Ureter (tissue), 1 donor: ENCODE results near the gene LEKR1. TPM values are rescaled to one million over a fixed set of nuclear protein-coding genes. Genes with fewer than 3 reads are reported as not detected.

Source experiments
- DNase-seq: peaks from one replicate; pipeline ENCODE4 v3.0.0-alpha.2; 2020; ENCODE audit warnings: low spot score
- total RNA-seq: library from RNA; stranded (reverse); gene quantifications from one replicate; pipeline ENCODE4 v1.2.4, GENCODE V29; 2023
- donor health status: DM: yes; HTN: yes; CAD: no.

LEKR1 gene
- total RNA-seq, 1 donor from 2014 or later = 3.5 TPM

DNA sequence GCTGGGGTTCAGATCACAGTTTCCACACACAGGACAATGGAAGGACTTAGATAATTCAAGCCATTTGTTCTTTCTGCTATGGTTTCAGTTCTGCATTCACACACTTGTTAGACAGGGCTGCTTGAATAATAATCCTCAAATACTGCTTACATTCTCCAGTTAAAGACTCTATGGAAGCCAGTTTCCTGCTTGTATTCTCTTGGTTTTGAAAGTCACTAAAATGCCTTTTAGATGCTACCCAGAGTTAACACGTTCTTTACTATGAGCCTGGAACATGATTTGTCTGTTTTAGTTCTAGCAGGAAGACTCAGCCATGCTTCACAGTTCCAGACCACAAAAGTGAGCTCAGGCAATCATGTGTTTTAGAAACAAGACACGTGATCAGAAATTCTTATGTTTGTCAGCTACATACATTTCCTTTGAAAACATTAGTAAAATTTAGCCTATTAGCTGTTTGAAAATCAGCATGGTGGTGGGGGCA is 152.4 kb downstream of the LEKR1 start:
- no peak for DNase-seq

DNA sequence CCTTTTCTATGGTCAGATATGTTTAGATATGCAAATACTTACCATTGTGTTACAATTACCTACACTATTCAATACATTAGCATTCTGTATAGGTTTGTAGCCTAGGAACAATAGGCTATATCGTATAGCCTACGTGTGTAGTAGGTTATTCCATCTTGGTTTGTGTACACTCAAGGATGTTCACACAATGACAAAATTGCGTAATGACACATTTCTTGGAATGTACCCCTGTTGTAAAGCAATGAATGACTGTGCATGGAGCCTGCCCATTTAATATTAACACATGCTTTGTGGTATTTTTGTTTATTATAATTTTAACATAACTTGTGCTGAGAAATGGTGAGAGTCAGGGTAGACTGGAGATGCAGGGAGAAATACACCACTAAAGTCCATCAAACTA is 154.9 kb downstream of the LEKR1 start:
- DNase-seq = no peak

DNA sequence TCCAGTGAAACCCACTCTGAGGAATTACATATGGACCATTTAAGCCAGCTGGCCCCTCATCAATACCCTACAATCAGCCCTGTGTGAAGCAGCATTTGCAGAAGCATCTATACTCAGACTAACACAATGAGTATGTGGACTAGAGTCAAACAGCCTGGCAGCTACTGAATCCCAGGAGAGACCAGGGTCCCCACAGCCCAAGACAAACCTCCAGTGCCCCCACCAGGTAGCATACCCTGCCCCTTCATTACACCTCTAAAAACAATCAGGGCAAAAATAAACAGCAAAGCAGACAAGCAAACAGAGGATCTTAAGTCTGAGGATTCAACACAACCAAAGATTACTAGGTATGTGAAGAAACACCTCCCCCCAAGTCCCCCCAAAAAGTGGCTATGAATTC is 157.4 kb downstream of the LEKR1 start:
- no peak for DNase-seq

DNA sequence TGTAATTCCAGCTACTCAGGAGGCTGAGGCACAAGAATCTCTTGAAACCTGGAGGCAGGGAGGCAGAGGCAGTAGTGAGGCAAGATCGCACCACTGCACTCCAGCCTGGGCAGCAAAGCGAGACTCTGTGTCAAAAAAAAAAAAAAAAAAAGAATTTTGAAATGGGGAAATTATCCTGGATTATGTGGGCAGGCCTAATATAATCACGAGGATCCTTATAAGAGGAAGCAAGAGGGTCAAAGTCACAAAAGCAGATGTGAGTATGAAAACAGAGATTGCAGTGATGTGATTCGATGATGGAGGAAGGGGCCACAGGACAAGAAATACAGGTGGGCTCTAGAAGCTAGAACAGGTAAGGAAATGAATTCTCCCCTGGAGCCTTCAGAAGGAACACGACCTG is 159.6 kb downstream of the LEKR1 start:
- no peak for DNase-seq

DNA sequence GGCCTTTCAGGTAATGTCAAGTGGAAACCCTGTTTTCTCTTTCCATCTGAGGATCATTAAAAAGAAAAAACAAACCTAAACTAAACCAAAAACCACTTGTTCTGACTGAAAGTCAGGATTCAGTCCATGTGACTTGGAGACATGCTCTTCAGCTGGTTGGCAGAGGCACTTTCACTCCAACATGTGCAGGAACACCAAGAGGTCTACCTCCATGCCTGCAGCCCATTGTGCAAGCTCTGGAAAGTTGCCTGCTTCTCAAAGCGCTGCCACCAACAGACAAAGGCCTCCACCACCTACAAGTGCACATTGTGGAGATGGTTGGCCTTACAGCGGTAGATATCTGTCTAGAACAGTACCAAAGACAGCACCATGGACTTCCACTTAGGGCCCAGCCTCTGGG is 161.8 kb downstream of the LEKR1 start:
- DNase-seq = no peak

DNA sequence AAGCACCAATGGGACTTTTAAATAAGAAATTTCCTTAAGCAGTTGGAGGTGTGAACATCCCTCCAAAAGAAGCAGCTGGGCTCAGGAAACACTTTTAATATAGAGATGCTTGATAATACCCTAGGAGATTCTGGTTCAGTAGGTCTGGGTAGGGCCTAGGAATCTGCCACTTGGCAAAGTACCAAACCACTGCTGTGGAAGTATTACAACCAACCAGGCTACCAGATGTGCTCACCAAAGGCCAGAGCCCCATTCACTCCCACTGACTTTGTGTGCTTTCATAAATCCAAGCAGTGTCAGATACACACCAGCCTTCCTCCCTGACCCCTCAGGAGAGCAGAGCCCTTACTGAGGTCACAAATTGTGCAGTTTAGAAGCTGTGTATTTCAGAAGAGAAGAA is 171.2 kb downstream of the LEKR1 start:
- no peak for DNase-seq

DNA sequence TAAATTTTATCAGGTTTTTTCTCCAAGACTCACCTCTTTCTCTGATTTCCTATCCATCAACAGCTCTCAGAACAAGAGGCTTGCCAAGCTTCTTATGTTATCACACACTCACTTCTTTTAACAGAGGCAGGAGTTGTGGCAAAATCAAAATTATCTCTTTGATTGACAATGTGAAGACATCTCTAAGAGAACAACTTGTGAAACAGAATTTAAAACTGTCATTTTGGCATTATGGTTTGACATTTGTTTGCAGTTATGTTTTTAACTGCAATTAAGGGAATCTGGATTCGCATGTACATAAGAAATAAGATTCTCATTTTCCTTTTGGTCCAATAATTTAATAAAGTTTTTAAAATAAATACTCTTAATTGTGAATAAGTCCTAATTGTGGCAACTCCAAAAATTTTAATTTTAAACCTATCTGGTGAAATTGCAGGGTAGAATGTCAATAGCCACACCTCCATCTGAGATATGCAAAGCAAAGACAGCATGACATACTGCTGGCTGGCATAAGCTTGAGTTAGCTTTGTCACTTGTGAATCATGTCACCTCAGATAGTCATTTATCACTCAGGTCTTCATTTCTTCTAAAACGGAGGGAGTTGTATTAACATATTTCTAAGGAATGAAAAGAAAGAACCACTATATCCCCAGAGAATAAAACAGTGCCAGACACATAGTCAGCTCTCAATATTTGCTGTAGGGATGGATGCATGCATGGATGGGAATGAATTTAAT is 175.2 kb downstream of the LEKR1 start:
- DNase-seq = no peak

DNA sequence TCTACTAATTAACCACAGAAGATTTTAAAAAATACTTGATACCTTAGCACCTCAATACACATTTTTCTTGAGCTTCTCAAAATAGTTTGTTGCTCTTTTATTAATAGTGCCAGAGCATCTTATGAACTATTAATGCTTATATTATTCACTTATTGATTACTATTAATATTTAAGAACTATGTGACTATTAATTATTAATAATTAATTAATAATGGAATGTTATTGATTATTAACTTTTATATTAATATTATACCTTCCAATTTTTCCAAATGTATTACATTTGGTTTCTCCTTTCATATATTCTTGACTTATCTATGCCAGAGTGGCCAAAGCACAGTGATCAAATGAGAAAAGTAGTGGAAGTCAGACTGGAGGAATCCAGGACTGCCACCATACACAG is 195.5 kb downstream of the LEKR1 start:
- DNase-seq = no peak

DNA sequence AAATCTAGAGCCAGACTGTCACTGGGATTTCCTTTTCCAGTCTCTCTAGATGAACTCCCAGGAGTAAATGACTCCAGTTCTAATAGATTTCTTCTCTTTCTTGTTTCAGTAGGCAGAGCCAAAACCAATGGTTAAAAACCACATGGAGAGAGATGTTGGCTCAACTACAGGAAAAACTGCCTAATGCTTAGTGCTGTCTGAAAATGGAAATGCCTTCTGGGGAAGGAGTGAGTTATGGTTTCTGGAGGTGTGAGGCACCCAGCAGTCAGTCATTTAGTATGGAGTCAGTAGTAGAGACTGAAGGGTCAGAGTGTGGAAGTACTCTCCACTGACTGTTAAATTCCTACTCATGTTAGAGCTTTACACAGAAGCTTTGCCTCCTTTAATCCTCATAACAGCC is 197.1 kb downstream of the LEKR1 start:
- no peak for DNase-seq

DNA sequence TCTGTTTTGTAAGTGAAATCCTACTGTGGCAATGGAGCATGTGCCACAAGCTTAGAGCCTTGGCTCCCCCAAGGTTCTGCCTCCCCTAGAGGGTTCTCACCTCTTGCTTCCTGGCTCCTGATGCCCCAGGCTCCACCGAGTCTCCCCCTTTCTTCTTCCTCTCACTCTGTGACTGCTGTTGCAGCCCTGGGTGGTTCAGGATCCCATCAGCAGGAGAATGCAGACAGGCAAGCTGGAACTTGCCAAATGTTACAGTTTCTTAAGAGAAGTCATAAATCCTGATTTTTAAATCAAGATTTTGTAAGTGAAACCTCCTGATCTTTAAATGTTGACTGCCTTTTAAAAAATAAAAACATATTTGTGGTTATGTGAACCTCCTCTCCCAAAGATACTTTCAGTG is 199.9 kb downstream of the LEKR1 start:
- DNase-seq = no peak

DNA sequence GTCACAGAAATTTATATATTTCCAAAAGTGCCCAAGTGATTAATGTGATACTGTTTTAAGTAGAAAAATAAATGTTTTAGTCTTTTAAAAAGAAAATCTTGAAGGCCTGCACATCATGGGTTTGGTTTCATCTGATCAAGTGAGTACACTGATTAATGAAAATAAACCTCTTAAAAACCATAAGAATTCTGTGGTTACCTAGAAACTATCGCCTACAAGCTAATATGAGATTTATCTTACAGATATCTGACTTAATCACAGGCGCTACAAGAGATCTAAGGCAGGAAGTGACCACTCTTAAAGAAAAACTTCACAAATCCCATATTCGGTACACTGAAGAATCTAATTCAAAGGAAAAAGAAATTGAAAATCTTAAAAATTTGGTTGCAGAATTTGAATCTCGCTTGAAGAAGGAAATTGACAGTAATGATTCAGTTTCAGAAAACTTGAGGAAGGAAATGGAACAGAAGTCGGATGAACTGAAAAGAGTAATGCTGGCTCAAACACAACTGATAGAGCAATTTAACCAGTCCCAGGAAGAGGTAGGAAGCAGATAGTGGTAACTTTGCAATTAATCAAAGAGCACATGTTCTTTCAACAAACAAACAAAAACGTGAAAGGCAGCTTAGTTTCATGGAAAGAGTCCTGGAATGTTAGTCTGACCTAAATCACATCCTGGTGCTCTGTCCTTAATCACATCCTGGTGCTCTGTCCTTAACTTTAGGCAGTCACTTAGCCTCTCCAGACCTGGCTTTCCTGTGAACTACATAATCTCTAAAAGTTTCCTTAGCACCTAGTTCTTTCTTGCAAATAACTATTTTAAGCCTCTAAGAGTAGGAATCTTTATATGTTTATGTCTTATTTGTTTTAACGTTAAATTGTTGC is 201.9 kb downstream of the LEKR1 start:
- DNase-seq = no peak

DNA sequence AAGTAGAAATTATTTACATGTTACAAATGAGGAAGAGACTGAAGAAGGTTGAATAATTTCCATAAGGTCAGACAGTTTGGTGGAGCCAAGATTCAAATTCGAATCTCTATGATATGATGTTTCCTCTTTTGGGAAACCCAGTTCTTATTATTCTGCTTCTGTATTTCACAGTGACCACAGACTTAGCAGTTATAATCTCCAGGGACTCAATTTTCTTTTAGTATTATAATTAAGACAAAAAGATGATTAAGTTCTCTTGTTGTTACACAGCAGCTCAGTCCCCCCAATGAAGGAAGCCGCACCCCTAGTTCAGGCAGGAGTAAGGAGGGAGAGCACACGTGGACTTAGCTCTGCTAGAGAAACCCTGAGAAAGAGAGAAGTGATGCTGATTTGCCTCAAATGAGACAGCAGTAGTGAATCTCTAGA is 203.2 kb downstream of the LEKR1 start:
- no peak for DNase-seq

DNA sequence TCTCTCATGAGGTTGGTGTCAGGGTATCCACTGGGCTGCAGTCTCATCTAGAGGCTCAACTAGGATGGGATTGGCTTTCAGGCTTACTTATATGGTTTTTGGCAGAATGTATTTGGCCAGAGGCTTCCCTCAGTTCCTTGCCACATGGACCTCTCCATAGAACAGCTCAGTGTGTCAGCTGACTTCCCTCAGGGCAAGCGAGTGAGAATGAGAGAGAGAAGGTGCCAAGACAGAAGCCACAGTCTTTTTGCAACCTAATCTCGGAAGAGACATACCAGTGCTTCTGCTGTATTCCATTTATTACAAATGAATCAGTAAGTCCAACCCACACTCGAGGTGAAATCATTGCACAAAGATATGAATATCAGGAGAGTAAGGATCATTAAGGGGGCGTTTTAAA is 204.6 kb downstream of the LEKR1 start:
- no peak for DNase-seq

DNA sequence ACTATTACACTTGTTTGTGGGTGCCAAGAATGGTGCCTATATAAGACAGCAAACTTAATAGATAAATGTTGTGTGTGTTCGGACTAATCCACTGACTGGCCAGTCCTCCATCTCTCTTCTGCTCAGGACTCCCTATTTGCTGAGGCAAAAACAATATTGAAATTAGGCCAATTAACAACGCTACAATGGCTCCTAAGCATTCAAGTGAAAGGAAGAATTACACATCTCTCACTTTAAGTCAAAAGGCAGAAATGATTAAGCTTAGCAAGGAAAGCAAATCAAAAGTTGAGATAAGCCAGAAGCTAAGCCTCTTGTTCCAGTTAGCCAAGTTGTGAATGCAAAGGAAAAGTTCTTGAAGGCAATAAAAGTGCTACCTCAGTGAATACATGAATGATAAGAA is 206.8 kb downstream of the LEKR1 start:
- no peak for DNase-seq

DNA sequence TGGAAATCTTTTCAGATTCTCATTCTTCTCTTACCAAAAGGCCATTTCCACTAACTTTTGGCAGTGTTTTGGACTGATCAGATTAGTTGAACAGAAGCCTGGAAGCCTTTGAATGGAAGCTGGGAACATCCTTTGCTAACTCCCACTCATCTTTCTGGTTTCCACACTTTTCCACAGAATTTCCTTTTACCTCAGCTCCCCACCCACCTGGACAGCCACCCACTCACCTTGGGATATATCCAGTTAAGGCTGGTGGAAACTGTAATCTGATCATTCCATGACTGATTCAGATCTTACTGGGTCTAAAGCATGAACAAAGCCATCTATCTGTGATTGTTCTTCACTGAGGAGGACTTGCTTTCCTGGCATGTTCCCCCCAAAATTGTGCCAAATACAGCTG is 214.3 kb downstream of the LEKR1 start:
- DNase-seq = no peak

DNA sequence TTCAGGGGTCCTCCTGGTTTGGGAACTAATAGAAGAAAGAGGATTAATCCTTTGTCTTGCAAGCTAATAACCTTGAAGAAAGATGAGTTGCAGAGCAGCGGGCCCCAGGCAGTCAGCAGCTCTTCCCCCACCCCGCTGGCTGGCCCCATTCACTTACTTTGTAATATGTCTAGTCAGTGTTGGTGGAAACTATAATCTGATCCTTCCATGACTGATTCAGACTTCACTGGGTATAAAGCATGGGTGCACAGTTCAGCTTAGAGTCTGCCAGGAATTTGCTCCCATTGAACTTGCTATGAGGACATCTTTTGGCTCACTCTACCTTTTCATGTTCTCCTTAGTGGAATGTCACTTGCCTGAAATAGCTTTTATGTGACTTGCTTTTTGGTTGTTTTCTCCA is 216.1 kb downstream of the LEKR1 start:
- DNase-seq = no peak

DNA sequence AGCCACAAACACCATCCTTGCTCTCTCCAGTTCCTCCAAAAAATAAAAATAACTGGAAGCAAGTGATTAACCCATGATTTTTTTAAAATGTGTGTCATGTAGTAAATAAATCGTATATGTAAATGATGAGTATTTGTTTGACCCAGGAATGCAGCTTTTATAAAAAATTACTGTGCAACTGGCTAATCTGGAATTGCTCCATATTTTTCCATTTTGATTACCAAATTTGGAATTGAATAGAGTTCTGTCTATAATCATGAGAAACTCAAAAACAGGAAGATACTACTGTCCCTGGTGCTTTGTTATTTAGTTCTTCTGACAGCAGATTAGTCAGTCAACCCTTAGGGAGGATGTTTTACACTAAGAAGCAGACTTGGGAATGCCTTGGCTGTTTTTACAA is 217.6 kb downstream of the LEKR1 start:
- DNase-seq = no peak

DNA sequence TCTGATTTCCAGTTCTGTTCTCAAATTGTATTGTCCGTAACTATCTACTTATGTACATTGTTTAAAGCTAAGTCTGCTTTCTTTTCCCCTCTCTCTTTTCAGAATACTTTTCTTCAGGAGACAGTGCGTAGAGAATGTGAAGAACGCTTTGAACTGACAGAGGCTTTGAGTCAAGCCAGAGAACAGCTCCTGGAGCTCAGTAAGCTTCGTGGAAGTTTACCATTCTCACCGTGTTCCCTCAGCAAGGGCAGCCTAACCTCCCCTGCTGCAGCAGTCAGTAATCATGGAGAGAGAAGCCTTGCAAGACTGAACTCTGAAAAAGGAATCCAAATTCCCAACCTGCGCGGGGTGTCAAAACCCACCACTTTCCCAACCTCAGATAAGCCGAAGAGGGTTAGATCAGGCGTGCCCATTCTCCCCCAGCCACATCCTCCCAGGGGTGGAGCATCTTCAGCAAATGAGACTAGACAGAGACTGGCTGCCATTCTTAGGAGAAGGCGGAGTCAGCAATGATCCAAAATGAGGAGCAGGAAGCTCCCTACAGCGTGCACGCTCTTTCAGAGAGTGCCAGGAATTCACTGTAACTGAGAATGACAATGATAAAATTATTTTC is 219.2 kb downstream of the LEKR1 start:
- DNase-seq = no peak

DNA sequence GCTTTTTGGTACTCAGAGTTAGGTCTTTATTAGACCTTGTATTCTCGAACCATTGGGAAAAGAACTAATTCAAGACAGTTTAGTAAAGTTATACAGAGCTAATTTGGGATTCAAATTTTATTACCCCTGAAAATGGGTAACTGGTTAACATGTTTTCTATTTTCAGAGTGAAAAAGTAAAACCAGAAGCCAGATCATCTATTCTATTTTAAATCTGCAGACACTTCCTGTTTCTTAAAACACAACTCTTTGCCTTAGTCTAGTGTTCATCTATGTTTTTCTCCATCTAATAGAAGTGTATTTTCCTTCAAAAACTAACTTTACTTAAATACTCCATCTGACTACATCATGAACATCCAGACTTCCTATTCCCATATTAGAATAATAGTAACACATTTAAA is 220.4 kb downstream of the LEKR1 start:
- DNase-seq = no peak

DNA sequence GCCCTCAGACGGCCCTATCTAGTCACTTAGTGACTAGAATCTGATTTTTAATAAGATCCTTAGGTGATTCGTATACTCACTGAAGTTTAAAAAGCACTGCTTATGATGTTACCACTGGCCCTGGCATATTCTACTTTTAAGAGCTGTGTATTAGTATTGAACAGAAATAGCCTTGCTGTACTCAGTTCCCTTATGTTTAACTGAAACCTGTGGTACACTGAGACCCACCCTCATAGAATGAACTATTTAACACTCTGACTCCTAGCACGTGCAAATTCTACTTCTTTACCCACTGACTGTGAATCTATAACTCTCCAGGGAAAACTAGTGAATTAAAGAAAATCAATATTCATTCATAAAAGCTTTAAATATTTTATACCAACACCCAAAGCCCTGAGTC is 224.9 kb downstream of the LEKR1 start:
- DNase-seq = no peak

DNA sequence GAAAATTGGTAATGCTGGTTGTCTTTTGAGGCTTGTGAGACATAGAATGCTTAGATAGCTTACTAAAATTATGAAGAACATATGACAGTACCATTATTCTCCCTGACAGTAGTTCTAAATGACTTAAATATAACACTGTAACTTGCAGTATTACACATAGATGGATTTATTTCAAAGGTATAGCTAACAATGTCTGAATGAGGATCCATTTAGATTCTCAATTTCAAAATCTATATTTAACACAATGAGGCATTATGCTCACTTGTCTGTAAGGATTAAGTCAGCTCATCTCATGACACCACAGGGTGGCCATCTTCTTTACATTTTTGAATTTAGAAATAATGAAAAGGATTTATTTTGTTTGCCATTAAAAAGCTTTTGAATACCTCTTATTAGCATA is 225.4 kb downstream of the LEKR1 start:
- DNase-seq = no peak

DNA sequence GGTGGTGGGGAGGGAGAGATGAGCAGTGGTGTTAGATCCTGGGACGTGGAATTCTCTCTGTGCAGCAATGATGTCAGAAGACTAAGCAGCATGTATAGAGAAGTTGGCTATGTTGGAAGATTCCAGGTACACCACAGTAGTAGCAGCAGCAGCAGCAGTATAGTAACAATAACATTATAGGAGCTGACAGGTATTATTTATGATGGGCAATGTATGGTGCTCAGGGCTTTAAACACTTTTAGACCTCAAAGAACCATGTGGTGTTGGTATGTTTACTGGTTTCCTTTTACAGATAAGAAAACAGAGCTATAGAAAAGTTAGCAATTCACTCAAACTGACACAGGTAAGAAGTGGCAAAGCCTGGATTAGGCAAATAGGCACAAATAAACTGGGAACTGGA is 229.9 kb downstream of the LEKR1 start:
- DNase-seq = no peak
